ENCODE measurements around the gene CUL7.
"Not testable (repeated sequence)": the region's sequence is repeated elsewhere in the genome, so short reads cannot be mapped to it uniquely, and the experiment has no call there.

The CUL7 gene

GRCh38 chr6:43089874-43090558, 36.4 kb upstream of the CUL7 start:
- Histone ChIP-seq H3K9ac (ENCODE audit: low read length) (no peak overlapping the region), H3K27ac (ENCODE audit: low read depth, low read length) (no peak overlapping the region), H3K4me1 (ENCODE audit: insufficient read depth, low read length) (peaks cover 5% of the 10 kb centered on the region)

GRCh38 chr6:43089467-43089866, 35.8 kb upstream of the CUL7 start:
- H3K9me3 ChIP-seq (ENCODE audit: low read length) = no peaks in the 10 kb centered on the region
- H3K36me3 ChIP-seq (ENCODE audit: insufficient read depth, low read length) = no peaks in the 10 kb centered on the region
- peaks cover 5% of the 10 kb centered on the region for H3K4me1 ChIP-seq (ENCODE audit: insufficient read depth, low read length)
- H3K27me3 ChIP-seq (ENCODE audit: control insufficient read depth in 1 of 2, insufficient read depth in 2 of 2, low read length in 2 of 2) = no peaks in the 10 kb centered on the region
- no peak overlapping the region for H3K4me3 ChIP-seq (ENCODE audit: low read depth in 1 of 2, low read length in 2 of 2)
- no peak overlapping the region for H3K9ac ChIP-seq (ENCODE audit: low read length)
- no peak overlapping the region for H3K27ac ChIP-seq (ENCODE audit: low read depth, low read length)

More at GRCh38 chr6:43089874-43090558, 36.4 kb upstream of the CUL7 start:
- H3K27me3 ChIP-seq (ENCODE audit: control insufficient read depth in 1 of 2, insufficient read depth in 2 of 2, low read length in 2 of 2) = no peaks in the 10 kb centered on the region
- no peaks in the 10 kb centered on the region for H3K9me3 ChIP-seq (ENCODE audit: low read length)
- no peak overlapping the region for H3K4me3 ChIP-seq (ENCODE audit: low read depth in 1 of 2, low read length in 2 of 2)
- H3K36me3 ChIP-seq (ENCODE audit: insufficient read depth, low read length) = no peaks in the 10 kb centered on the region

- Histone ChIP-seq H3K36me3 (ENCODE audit: insufficient read depth, low read length) (no peaks in the 10 kb centered on the region), H3K27ac (ENCODE audit: low read depth, low read length) (no peak overlapping the region), H3K4me1 (ENCODE audit: insufficient read depth, low read length) (peaks cover 5% of the 10 kb centered on the region), H3K9ac (ENCODE audit: low read length) (no peak overlapping the region), H3K9me3 (ENCODE audit: low read length) (no peaks in the 10 kb centered on the region), H3K27me3 (ENCODE audit: control insufficient read depth in 1 of 2, insufficient read depth in 2 of 2, low read length in 2 of 2) (no peaks in the 10 kb centered on the region), H3K4me3 (ENCODE audit: low read depth in 1 of 2, low read length in 2 of 2) (no peak overlapping the region)
These were observed 35.0 kb upstream of the CUL7 start for GRCh38 chr6:43088654-43089056.

GRCh38 chr6:43086022-43086658, 32.5 kb upstream of the CUL7 start:
- Histone ChIP-seq H3K36me3 (ENCODE audit: insufficient read depth, low read length) (no peaks in the 10 kb centered on the region), H3K9me3 (ENCODE audit: low read length) (no peaks in the 10 kb centered on the region), H3K27ac (ENCODE audit: low read depth, low read length) (no peak overlapping the region)

GRCh38 chr6:43082806-43083655, 29.4 kb upstream of the CUL7 start:
- no peak overlapping the region for H3K27ac ChIP-seq (ENCODE audit: low read depth, low read length)
- H3K9me3 ChIP-seq (ENCODE audit: low read length) = no peaks in the 10 kb centered on the region

More at GRCh38 chr6:43086022-43086658, 32.5 kb upstream of the CUL7 start:
- Histone ChIP-seq H3K27me3 (ENCODE audit: control insufficient read depth in 1 of 2, insufficient read depth in 2 of 2, low read length in 2 of 2) (no peaks in the 10 kb centered on the region), H3K4me3 (ENCODE audit: low read depth in 1 of 2, low read length in 2 of 2) (no peak overlapping the region), H3K4me1 (ENCODE audit: insufficient read depth, low read length) (no peaks in the 10 kb centered on the region), H3K9ac (ENCODE audit: low read length) (no peak overlapping the region)

GRCh38 chr6:43081922-43082321, 28.3 kb upstream of the CUL7 start:
- not testable (repeated sequence) for H3K9me3 ChIP-seq (ENCODE audit: low read length); H3K27me3 ChIP-seq (ENCODE audit: control insufficient read depth in 1 of 2, insufficient read depth in 2 of 2, low read length in 2 of 2); H3K9ac ChIP-seq (ENCODE audit: low read length); H3K4me1 ChIP-seq (ENCODE audit: insufficient read depth, low read length); H3K4me3 ChIP-seq (ENCODE audit: low read depth in 1 of 2, low read length in 2 of 2); H3K27ac ChIP-seq (ENCODE audit: low read depth, low read length); H3K36me3 ChIP-seq (ENCODE audit: insufficient read depth, low read length)

More at GRCh38 chr6:43082806-43083655, 29.4 kb upstream of the CUL7 start:
- Histone ChIP-seq H3K27me3 (ENCODE audit: control insufficient read depth in 1 of 2, insufficient read depth in 2 of 2, low read length in 2 of 2) (no peaks in the 10 kb centered on the region), H3K9ac (ENCODE audit: low read length) (no peak overlapping the region), H3K4me1 (ENCODE audit: insufficient read depth, low read length) (no peaks in the 10 kb centered on the region), H3K36me3 (ENCODE audit: insufficient read depth, low read length) (no peaks in the 10 kb centered on the region), H3K4me3 (ENCODE audit: low read depth in 1 of 2, low read length in 2 of 2) (no peak overlapping the region)

- Histone ChIP-seq H3K27me3 (ENCODE audit: control insufficient read depth in 1 of 2, insufficient read depth in 2 of 2, low read length in 2 of 2) (peaks cover 4 to 14% of the 10 kb centered on the region in 2 donors), H3K9ac (ENCODE audit: low read length) (no peak overlapping the region), H3K4me1 (ENCODE audit: insufficient read depth, low read length) (peaks cover 6% of the 10 kb centered on the region), H3K36me3 (ENCODE audit: insufficient read depth, low read length) (no peaks in the 10 kb centered on the region), H3K4me3 (ENCODE audit: low read depth in 1 of 2, low read length in 2 of 2) (no peak overlapping the region), H3K9me3 (ENCODE audit: low read length) (no peaks in the 10 kb centered on the region), H3K27ac (ENCODE audit: low read depth, low read length) (no peak overlapping the region)
These were observed 27.4 kb upstream of the CUL7 start for GRCh38 chr6:43081043-43081442.

- Histone ChIP-seq H3K27ac (ENCODE audit: low read depth, low read length) (no peak overlapping the region), H3K9me3 (ENCODE audit: low read length) (no peaks in the 10 kb centered on the region), H3K4me1 (ENCODE audit: insufficient read depth, low read length) (peaks cover 6% of the 10 kb centered on the region), H3K36me3 (ENCODE audit: insufficient read depth, low read length) (no peaks in the 10 kb centered on the region), H3K4me3 (ENCODE audit: low read depth in 1 of 2, low read length in 2 of 2) (no peak overlapping the region), H3K27me3 (ENCODE audit: control insufficient read depth in 1 of 2, insufficient read depth in 2 of 2, low read length in 2 of 2) (peaks cover 10 to 14% of the 10 kb centered on the region in 2 donors), H3K9ac (ENCODE audit: low read length) (no peak overlapping the region)
These were observed 25.0 kb upstream of the CUL7 start for GRCh38 chr6:43078691-43079090.

GRCh38 chr6:43077981-43078511, 24.4 kb upstream of the CUL7 start:
- H3K4me3 ChIP-seq (ENCODE audit: low read depth in 1 of 2, low read length in 2 of 2) = no peak overlapping the region
- H3K9me3 ChIP-seq (ENCODE audit: low read length) = no peaks in the 10 kb centered on the region
- H3K9ac ChIP-seq (ENCODE audit: low read length) = no peak overlapping the region
- H3K4me1 ChIP-seq (ENCODE audit: insufficient read depth, low read length) = peaks cover 6% of the 10 kb centered on the region
- H3K36me3 ChIP-seq (ENCODE audit: insufficient read depth, low read length) = peaks cover under 1% of the 10 kb centered on the region
- peaks cover 10 to 14% of the 10 kb centered on the region in 2 donors for H3K27me3 ChIP-seq (ENCODE audit: control insufficient read depth in 1 of 2, insufficient read depth in 2 of 2, low read length in 2 of 2)
- no peak overlapping the region for H3K27ac ChIP-seq (ENCODE audit: low read depth, low read length)

- no peaks in the 10 kb centered on the region for H3K9me3 ChIP-seq (ENCODE audit: low read length)
- peak overlapping the region in 1 of 2 donors; percentile 55 for H3K4me3 ChIP-seq (ENCODE audit: low read depth in 1 of 2, low read length in 2 of 2)
- peaks cover 10 to 14% of the 10 kb centered on the region in 2 donors for H3K27me3 ChIP-seq (ENCODE audit: control insufficient read depth in 1 of 2, insufficient read depth in 2 of 2, low read length in 2 of 2)
- no peak overlapping the region for H3K9ac ChIP-seq (ENCODE audit: low read length)
- H3K36me3 ChIP-seq (ENCODE audit: insufficient read depth, low read length) = peaks cover 7% of the 10 kb centered on the region
- peaks cover 6% of the 10 kb centered on the region for H3K4me1 ChIP-seq (ENCODE audit: insufficient read depth, low read length)
- no peak overlapping the region for H3K27ac ChIP-seq (ENCODE audit: low read depth, low read length)
These were observed 23.7 kb upstream of the CUL7 start for GRCh38 chr6:43077333-43077809.
